ENCODE data around the gene PRC1. TPM values are rescaled to one million over a fixed set of nuclear protein-coding genes. Genes with fewer than 3 reads are reported as not detected.

PRC1 gene
- total RNA-seq, 2 experiments from 2014 or later = 132 to 149 TPM

DNA sequence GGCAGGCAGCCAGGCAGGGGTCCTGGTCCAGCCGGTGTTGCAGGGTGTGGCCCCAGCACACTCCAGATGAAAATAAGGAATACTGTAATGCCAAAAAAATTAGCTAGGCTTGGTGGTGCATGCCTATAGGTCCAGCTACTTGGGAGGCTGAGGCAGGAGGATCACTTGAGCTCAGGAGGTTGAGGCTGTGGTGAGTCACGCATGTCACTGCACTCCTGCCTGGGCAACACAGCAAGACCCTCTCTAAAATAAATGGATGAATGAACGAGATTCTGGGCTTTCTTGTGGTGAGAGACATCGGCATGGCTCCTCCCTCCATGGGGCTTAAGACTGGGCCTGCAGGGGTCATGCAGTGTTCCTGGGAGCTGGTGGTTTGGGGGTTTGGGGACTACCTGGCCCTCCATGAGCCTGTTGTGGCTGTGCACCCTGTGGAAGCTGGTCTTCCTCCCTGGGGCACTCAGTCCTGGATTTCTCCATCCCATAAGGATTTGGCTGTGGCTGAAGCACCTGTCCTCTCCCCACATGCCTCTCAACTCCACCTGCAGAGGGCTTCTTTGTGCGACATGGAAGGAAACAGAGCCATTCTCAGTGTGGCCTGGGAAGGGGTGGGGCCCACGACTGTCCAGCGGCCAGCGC, 47.3 kb downstream of the PRC1 start:
- Mint-ChIP-seq H3K27ac (no peak overlapping the region), H3K9me3 (no peaks in the 10 kb centered on the region), H3K4me1 (peaks cover under 1% of the 10 kb centered on the region), H3K4me3 (no peak overlapping the region), H3K36me3 (peaks cover 21% of the 10 kb centered on the region), H3K27me3 (no peaks in the 10 kb centered on the region)
- no peak for ATAC-seq (ENCODE audit: low read depth)
- no peak for DNase-seq
- POLR2A ChIA-PET = interaction anchor here (1.1 to 2.5 kb wide), 3 partner anchors 8 to 12 kb away, joined by 3 to 8 read pairs (median 3); partner anchors contain the start of genes RCCD1 and UNC45A

DNA sequence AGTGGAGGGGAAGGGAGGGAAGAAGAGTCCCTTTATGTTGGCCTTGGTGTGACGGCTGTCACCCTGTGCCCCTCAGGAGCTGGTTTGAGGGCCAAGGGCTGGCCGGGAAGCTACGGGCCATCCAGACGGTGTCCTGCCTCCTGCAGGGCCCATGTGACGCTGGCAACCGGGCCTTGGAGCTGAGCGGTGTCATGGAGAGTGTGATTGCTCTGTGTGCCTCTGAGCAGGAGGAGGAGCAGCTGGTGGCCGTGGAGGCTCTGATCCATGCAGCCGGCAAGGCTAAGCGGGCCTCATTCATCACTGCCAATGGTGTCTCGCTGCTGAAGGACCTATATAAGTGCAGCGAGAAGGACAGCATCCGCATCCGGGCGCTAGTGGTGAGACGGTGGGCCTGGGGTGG, 47.8 kb downstream of the PRC1 start:
- ATAC-seq (ENCODE audit: low read depth) (no peak), DNase-seq (no peak)
- peaks cover 19% of the 10 kb centered on the region for H3K36me3 Mint-ChIP-seq
- H3K9me3 Mint-ChIP-seq = no peaks in the 10 kb centered on the region
- peaks cover 2% of the 10 kb centered on the region for H3K4me1 Mint-ChIP-seq
- POLR2A ChIA-PET = interaction anchor here (0.6 to 2.5 kb wide), 4 partner anchors 8 to 95 kb away, joined by 3 to 8 read pairs (median 3); partner anchors contain the start of genes RCCD1 and UNC45A
- no peak overlapping the region for H3K27ac Mint-ChIP-seq
- no peaks in the 10 kb centered on the region for H3K27me3 Mint-ChIP-seq
- no peak overlapping the region for H3K4me3 Mint-ChIP-seq

DNA sequence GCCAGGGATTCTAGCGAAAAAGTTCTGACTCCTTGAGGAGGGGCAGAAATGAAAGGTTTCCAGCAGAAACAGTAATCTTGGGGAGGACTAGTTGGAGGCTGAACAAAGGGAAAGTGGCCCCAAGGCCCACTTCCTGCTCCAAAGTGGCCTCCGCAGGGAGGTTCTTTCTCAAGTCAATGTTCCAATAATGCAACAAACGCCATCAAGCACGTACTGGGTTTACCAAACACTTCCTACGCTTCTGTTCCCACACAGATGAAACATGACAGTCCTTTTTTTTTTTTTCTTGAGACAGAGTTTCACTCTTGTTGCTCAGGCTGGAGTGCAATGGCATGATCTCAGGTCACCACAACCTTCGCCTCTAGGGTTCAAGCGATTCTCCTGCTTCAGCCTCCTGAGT, 49.2 kb downstream of the PRC1 start:
- no peaks in the 10 kb centered on the region for H3K9me3 Mint-ChIP-seq
- no peaks in the 10 kb centered on the region for H3K27me3 Mint-ChIP-seq
- DNase-seq (no peak), ATAC-seq (ENCODE audit: low read depth) (no peak)
- peaks cover 21% of the 10 kb centered on the region for H3K36me3 Mint-ChIP-seq
- no peak overlapping the region for H3K27ac Mint-ChIP-seq
- H3K4me1 Mint-ChIP-seq = peaks cover 2% of the 10 kb centered on the region
- POLR2A ChIA-PET = interaction anchor here (1.1 to 2.5 kb wide), 2 partner anchors 10 kb away, joined by 4 to 8 read pairs; partner anchors contain the start of gene UNC45A
- no peak overlapping the region for H3K4me3 Mint-ChIP-seq

DNA sequence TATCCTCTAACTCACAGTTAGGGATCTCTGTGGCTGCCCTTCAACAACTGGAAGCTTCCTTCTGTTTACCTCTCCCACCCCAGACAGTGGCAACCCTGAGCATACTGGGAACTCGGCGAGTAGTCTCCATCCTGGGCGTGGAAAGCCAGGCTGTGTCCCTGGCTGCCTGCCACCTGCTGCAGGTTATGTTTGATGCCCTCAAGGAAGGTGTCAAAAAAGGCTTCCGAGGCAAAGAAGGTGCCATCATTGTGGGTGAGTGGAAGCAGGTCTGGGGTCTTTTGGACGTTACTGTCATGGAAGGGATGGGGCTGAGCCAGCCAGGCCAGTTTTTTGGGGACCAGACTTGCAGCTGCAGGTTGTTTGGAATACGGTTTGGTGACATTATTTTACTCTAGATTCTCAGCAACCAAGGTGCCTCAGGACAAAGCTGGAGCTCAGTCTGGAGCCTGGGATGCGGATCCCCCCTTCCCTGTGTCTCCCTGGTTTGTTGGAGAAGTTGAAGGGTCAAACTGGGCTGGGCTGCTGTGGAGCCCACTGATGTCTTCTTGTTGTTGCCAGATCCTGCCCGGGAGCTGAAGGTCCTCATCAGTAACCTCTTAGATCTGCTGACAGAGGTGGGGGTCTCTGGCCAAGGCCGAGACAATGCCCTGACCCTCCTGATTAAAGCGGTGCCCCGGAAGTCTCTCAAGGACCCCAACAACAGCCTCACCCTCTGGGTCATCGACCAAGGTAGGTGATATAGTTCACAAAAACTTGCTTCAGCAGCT, 51.8 kb downstream of the PRC1 start:
- POLR2A ChIA-PET = interaction anchor here (0.7 to 1.7 kb wide), 5 partner anchors 10 to 207 kb away, joined by 3 to 5 read pairs (median 4); partner anchors contain the start of genes HDDC3 and RCCD1
- ATAC-seq (ENCODE audit: low read depth) = no peak

DNA sequence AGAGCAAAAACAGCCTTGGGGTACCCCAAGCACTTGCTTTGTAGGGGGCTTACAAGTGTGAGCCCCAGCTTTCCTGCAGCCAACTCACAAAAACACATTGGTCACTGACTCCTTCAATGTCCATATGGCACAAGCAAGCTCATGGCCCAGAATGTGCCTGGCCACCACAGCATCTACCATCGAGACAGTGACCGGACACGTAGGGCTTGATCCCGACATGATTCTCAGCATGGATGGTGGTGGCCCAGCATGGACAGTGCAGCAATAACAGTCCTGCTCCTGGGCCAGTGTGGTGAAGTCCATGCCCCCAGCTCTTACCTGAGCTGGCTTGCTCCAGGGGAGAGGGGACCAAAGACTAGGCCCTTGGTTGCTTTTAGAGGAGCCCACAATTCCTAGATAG, 53.3 kb downstream of the PRC1 start:
- no peaks in the 10 kb centered on the region for H3K9me3 Mint-ChIP-seq
- ATAC-seq (ENCODE audit: low read depth) = no peak
- DNase-seq = no peak
- POLR2A ChIA-PET = interaction anchor here (1.7 kb wide), 1 partner anchor 14 kb away, joined by 5 read pairs; the partner anchor contains the start of gene RCCD1
- H3K4me3 Mint-ChIP-seq = no peak overlapping the region
- peaks cover 13% of the 10 kb centered on the region for H3K4me1 Mint-ChIP-seq
- H3K27me3 Mint-ChIP-seq = no peaks in the 10 kb centered on the region
- peaks cover 23% of the 10 kb centered on the region for H3K36me3 Mint-ChIP-seq
- no peak overlapping the region for H3K27ac Mint-ChIP-seq

More for the DNA sequence above, 51.8 kb downstream of the PRC1 start:
- no peak overlapping the region for H3K27ac Mint-ChIP-seq
- H3K27me3 Mint-ChIP-seq = no peaks in the 10 kb centered on the region
- H3K4me1 Mint-ChIP-seq = peaks cover 2% of the 10 kb centered on the region
- no peak for DNase-seq
- H3K4me3 Mint-ChIP-seq = no peak overlapping the region
- peaks cover 17% of the 10 kb centered on the region for H3K36me3 Mint-ChIP-seq
- no peaks in the 10 kb centered on the region for H3K9me3 Mint-ChIP-seq

DNA sequence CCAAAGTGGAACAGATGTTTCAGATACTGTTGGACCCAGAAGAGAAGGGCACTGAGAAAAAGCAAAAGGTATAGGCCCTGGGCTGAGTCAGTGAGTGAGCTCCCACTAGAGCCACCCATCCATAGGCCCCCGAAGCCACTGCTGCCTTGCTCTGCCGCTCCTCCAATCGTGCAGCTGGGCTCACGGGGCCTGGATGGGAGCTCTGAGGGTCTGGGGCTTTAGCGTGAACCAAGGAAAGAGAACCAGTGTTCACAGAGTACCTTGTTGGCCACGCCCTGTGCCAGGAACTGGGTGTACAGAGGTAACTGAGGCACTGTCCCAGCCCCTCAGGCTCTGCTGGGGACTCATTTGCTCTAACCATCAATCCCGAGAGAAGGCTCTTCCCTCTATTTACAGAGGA, 54.6 kb downstream of the PRC1 start:
- POLR2A ChIA-PET = interaction anchor here (0.8 to 1.8 kb wide), 3 partner anchors 10 to 37 kb away, joined by 3 to 6 read pairs (median 4); partner anchors contain the start of genes MAN2A2 and RCCD1
- Mint-ChIP-seq H3K4me1 (peaks cover 14% of the 10 kb centered on the region), H3K36me3 (peaks cover 23% of the 10 kb centered on the region), H3K27me3 (no peaks in the 10 kb centered on the region), H3K9me3 (no peaks in the 10 kb centered on the region), H3K4me3 (no peak overlapping the region), H3K27ac (no peak overlapping the region)
- DNase-seq (no peak), ATAC-seq (ENCODE audit: low read depth) (no peak)

DNA sequence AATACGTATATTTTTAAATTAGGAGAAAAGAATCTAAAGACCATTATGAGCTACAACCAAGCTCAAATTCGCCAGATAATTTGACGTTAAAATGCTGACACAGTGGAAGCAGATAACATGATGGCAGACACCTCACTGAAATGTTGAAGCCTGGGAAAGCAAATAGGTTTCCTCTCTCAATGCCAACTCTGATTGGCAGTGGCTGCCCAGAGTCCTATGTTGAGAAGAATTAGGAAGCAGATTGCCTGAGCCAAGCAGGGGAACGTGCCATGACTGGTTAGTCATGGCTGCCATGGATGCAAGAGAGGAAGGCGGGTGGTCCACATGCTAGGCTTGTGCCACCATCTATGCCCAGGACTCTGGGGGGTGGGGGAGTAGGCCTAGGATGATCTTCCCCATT, 56.1 kb downstream of the PRC1 start:
- H3K36me3 Mint-ChIP-seq = peaks cover 23% of the 10 kb centered on the region
- no peak for DNase-seq
- no peak for ATAC-seq (ENCODE audit: low read depth)
- no peak overlapping the region for H3K27ac Mint-ChIP-seq
- H3K4me1 Mint-ChIP-seq = peaks cover 23% of the 10 kb centered on the region
- POLR2A ChIA-PET = interaction anchor here (1.8 kb wide), 1 partner anchor 16 kb away, joined by 6 read pairs; the partner anchor contains the start of gene RCCD1
- H3K4me3 Mint-ChIP-seq = no peak overlapping the region
- H3K27me3 Mint-ChIP-seq = no peaks in the 10 kb centered on the region
- H3K9me3 Mint-ChIP-seq = no peaks in the 10 kb centered on the region

DNA sequence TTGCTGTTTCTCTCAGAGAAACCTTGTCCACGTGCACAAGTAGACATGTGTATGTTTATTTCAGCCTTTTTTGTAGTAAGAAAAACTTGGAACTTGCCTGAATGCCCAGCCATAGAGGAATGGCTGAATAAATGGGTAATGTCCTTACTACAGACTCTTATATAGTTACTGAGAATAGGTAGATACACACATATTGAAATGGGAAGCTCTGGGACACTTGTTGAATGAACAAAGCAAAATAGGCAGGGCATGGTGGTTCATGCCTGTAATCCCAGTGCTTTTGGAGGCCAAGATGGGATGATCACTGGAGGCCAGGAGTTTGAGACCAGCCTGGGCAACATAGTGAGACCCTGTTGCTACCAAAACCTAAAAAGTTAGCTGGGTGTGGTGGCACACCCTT, 57.5 kb downstream of the PRC1 start:
- POLR2A ChIA-PET = interaction anchor here (3.5 kb wide), 1 partner anchor 18 kb away, joined by 40 read pairs; the partner anchor contains the start of gene RCCD1

DNA sequence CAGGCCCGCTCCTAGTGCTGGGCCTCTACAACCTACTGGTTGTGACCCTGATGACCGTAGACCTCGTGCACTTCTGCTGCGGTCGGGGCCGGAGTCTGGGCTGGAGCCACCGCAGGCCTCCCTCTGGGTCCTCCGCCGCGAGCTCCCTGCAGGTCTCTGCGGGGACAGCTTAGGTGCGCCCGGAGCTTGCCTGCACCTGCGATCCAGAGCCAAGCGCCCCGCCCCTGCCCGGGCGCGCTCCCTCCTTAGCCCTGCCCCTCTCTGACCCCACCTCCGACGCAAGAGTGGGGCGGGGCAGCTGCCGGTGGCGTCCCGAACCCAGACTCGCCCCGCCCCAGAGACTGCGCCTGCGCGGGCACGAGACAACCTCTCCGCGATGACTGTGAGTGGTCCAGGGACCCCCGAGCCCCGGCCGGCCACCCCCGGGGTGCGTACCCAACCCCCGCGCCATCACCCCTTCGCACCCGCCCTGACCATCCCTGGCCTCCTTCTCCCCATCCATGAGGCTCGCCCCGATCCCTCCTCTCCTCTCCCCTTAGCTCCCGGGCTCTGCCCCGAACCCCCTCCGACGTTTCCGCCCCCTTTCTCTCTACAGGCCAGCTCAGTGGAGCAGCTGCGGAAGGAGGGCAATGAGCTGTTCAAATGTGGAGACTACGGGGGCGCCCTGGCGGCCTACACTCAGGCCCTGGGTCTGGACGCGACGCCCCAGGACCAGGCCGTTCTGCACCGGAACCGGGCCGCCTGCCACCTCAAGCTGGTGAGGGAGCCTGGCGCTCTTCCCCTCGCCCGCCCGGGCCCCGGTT, 59.2 kb downstream of the PRC1 start, which contains the start of gene UNC45A:
Gene UNC45A (plus strand): TSS at position 337 of the 803 bp plus-strand sequence. CDS start 40 bp downstream, at position 377.
- peaks cover 38% of the 10 kb centered on the region for H3K4me1 Mint-ChIP-seq
- ATAC-seq (ENCODE audit: low read depth) (peak; percentile 66), DNase-seq (peak; percentile 99)
- POLR2A ChIA-PET = interaction anchor here (0.7 to 8.0 kb wide), 14 partner anchors 9 to 743 kb away, joined by 3 to 141 read pairs (median 4); partner anchors contain the start of genes BLM, MAN2A2, PRC1 and RCCD1
- H3K9me3 Mint-ChIP-seq = no peaks in the 10 kb centered on the region
- H3K4me3 Mint-ChIP-seq = peak within 1 kb of the TSS; percentile 89
- H3K27me3 Mint-ChIP-seq = no peaks in the 10 kb centered on the region
- H3K27ac Mint-ChIP-seq = peak within 1 kb of the TSS; percentile 95
- peaks cover 8% of the 10 kb centered on the region for H3K36me3 Mint-ChIP-seq

More for the DNA sequence above, 57.5 kb downstream of the PRC1 start:
- H3K9me3 Mint-ChIP-seq = no peaks in the 10 kb centered on the region
- H3K27ac Mint-ChIP-seq = no peak overlapping the region
- DNase-seq (no peak), ATAC-seq (ENCODE audit: low read depth) (no peak)
- H3K27me3 Mint-ChIP-seq = no peaks in the 10 kb centered on the region
- peaks cover 13% of the 10 kb centered on the region for H3K36me3 Mint-ChIP-seq
- peak overlapping the region; percentile 89 for H3K4me3 Mint-ChIP-seq
- peaks cover 26% of the 10 kb centered on the region for H3K4me1 Mint-ChIP-seq

DNA sequence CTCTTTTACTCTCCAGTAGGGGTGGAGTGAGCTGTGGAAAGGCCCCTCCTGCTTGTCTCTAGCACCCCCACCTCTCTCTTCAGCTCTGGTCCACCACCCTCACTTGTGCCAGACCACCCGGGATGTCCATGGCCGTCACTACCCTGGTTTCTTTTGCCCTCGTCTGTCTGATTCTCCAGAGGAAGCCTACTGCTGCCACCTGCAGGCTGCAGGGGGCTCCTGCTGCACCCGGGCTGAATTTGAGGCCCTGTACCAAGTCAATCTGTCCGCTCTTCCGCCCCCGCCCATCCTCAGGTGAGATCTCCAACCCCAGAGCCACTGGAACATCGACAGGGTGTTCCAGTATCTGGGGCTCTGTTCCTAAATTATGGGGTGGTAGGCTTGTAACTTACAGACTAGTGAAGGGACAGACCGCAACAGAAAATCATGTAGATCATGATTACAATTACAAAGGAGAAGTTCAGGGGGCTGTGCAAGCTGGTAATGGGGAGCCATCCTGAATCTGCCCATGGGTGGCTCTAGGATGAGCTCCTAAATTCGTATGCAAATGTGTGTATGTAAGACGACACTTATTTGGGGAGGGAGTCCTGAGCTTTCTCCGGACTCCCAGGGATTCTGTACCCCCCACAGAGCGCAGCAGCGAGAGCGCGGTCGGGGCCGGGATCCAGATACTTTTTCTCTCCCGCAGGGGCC, 59.9 kb downstream of the PRC1 start:
- Mint-ChIP-seq H3K27me3 (no peaks in the 10 kb centered on the region), H3K36me3 (peaks cover 8% of the 10 kb centered on the region), H3K4me3 (peak overlapping the region; percentile 89), H3K4me1 (peaks cover 41% of the 10 kb centered on the region), H3K9me3 (no peaks in the 10 kb centered on the region), H3K27ac (peak overlapping the region; percentile 95)
- DNase-seq (peak; percentile 88), ATAC-seq (ENCODE audit: low read depth) (peak; percentile 23)
- POLR2A ChIA-PET = interaction anchor here (1.1 to 8.0 kb wide), 10 partner anchors 12 to 237 kb away, joined by 3 to 141 read pairs (median 8); partner anchors contain the start of genes BLM, MAN2A2, PRC1 and RCCD1

DNA sequence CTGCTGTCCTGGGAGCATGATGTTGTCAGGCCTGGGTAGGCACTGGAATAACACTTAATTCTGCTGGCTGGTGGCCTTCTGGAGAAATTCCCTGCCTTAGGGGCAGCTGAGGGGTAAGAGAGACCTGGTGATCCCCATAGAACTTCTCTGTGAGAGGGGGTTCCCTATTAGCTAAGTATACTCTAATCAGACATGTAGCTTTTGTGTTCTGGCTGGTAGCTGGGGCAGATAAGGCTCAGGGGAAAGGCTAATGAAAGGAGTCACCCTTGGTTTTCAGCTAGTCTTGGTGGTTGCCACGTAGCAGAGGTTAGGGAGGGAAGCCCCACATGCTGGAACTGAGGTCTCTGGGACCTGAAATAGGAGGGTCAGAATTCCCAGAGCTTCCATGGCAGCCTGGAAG, 61.0 kb downstream of the PRC1 start:
- peaks cover 7% of the 10 kb centered on the region for H3K36me3 Mint-ChIP-seq
- ATAC-seq (ENCODE audit: low read depth) (no peak), DNase-seq (no peak)
- peak overlapping the region; percentile 32 for H3K4me3 Mint-ChIP-seq
- POLR2A ChIA-PET = interaction anchor here (1.0 to 8.0 kb wide), 5 partner anchors 21 to 152 kb away, joined by 3 to 141 read pairs (median 11); partner anchors contain the start of genes MAN2A2, PRC1 and RCCD1
- H3K27me3 Mint-ChIP-seq = no peaks in the 10 kb centered on the region
- peak overlapping the region; percentile 99 for H3K27ac Mint-ChIP-seq
- no peaks in the 10 kb centered on the region for H3K9me3 Mint-ChIP-seq
- H3K4me1 Mint-ChIP-seq = peaks cover 45% of the 10 kb centered on the region

DNA sequence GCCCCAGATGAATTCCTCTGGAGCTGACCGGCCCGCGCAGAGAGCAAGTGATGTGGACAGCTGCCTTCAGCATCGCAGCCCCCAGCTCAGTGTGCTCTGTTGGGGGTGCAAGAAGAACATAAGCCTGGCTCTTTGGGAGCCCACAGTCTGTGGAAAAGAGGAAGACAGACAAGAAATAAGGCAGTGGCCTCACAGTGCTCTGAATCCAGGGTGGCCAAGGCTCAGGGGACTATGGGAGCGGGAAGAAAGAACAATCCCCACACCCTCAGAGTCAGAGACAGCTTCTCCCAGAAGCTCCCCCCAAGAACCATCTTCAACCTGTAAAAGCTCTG, 61.7 kb downstream of the PRC1 start:
- Mint-ChIP-seq H3K9me3 (no peaks in the 10 kb centered on the region), H3K27me3 (no peaks in the 10 kb centered on the region), H3K27ac (peak overlapping the region; percentile 99), H3K4me1 (peaks cover 46% of the 10 kb centered on the region), H3K4me3 (peak overlapping the region; percentile 99), H3K36me3 (peaks cover 5% of the 10 kb centered on the region)
- DNase-seq (no peak), ATAC-seq (ENCODE audit: low read depth) (no peak)
- POLR2A ChIA-PET = interaction anchor here (0.6 to 8.0 kb wide), 16 partner anchors 9 to 667 kb away, joined by 3 to 141 read pairs (median 3); partner anchors contain the start of genes MAN2A2, PRC1 and RCCD1
